CD14-positive monocyte (primary cell): ENCODE results near the gene AGXT. TPM values are rescaled to one million over a fixed set of nuclear protein-coding genes. Genes with fewer than 3 reads are reported as not detected.

Source experiments
- DNase-seq, 3 donors: peaks; one replicate each; pipeline ENCODE4 v3.0.0-alpha.2; 2011 to 2022
- H2AFZ ChIP-seq: 2 replicates; pipeline ENCODE4 v1.6.0; 2012; ENCODE audit warnings: mild to moderate bottlenecking, low read depth, low read length, inconsistent platforms; ENCODE audit not compliant: insufficient read depth, poor library complexity, severe bottlenecking
- H3K27ac ChIP-seq, 2 donors: 1 replicate in 1 of 2; 2 replicates in 1 of 2; pipeline ENCODE4 v1.5.1; 2012 to 2013; ENCODE audit warnings: low read length in 2 of 2, control low read depth in 1 of 2, inconsistent platforms in 1 of 2, low read depth in 1 of 2, mild to moderate bottlenecking in 1 of 2
- H3K27me3 ChIP-seq, 2 donors: one replicate each; pipeline versions ENCODE4 v1.6.0 to v1.6.1; 2011 to 2013; ENCODE audit warnings: low read length in 2 of 2; ENCODE audit not compliant: control insufficient read depth in 2 of 2, insufficient read depth in 2 of 2
- H3K36me3 ChIP-seq, 2 donors: replicated peaks in 1 of 2; 1 replicate in 1 of 2; 2 replicates in 1 of 2; pipeline versions ENCODE4 v1.5.1 to v1.6.1; 2012 to 2013; ENCODE audit warnings: low read length in 2 of 2, control low read depth in 1 of 2, inconsistent platforms in 1 of 2, mild to moderate bottlenecking in 1 of 2; ENCODE audit not compliant: insufficient read depth in 2 of 2, control insufficient read depth in 1 of 2
- H3K4me1 ChIP-seq, 2 donors: 1 replicate in 1 of 2; 2 replicates in 1 of 2; pipeline versions ENCODE4 v1.5.1 to v1.6.1; 2012 to 2013; ENCODE audit warnings: low read length in 2 of 2, control low read depth in 1 of 2, inconsistent platforms in 1 of 2, mild to moderate bottlenecking in 1 of 2, moderate library complexity in 1 of 2; ENCODE audit not compliant: insufficient read depth in 2 of 2, control insufficient read depth in 1 of 2
- H3K4me2 ChIP-seq: replicated peaks from 2 replicates; pipeline ENCODE3; 2012; ENCODE audit warnings: low read length, moderate library complexity, mild to moderate bottlenecking; ENCODE audit not compliant: poor library complexity, severe bottlenecking; ENCODE audit errors: extremely low read depth
- H3K4me3 ChIP-seq, 3 experiments: fragments of 200-600 bp in 1 of 3; sonication (generic) in 1 of 3; replicated peaks in 1 of 3; 1 replicate in 2 of 3; 2 replicates in 1 of 3; pipeline ENCODE4 v1.5.1; 2011 to 2013; ENCODE audit warnings: low read length in 3 of 3, mild to moderate bottlenecking in 3 of 3, control low read depth in 2 of 3, low read depth in 2 of 3, inconsistent platforms in 1 of 3, moderate library complexity in 1 of 3
- H3K79me2 ChIP-seq: 2 replicates; pipeline ENCODE4 v1.6.0; 2012; ENCODE audit warnings: mild to moderate bottlenecking, control low read depth, inconsistent platforms, low read length, moderate library complexity; ENCODE audit not compliant: insufficient read depth
- H3K9ac ChIP-seq: 2 replicates; pipeline ENCODE4 v1.6.0; 2017; ENCODE audit warnings: low read length, mild to moderate bottlenecking; ENCODE audit not compliant: insufficient read depth, poor library complexity, severe bottlenecking
- H3K9me3 ChIP-seq, 2 donors: replicated peaks in 1 of 2; 1 replicate in 1 of 2; 2 replicates in 1 of 2; pipeline versions ENCODE4 v1.5.1 to v1.6.1; 2012 to 2013; ENCODE audit warnings: low read length in 2 of 2, control low read depth in 1 of 2; ENCODE audit not compliant: control insufficient read depth in 1 of 2, insufficient read depth in 1 of 2
- H4K20me1 ChIP-seq: 2 replicates; pipeline ENCODE4 v1.6.0; 2012; ENCODE audit warnings: mild to moderate bottlenecking, low read length, control low read depth, moderate library complexity; ENCODE audit not compliant: insufficient read depth
- H3K27ac Mint-ChIP-seq, 7 donors: one replicate each; pipeline ENCODE4 v1.8.0; 2020; ENCODE audit warnings: mild to moderate bottlenecking in 7 of 7, mixed read lengths in 7 of 7, moderate library complexity in 6 of 7, inconsistent platforms in 2 of 7
- H3K27me3 Mint-ChIP-seq, 3 donors: one replicate each; pipeline ENCODE4 v1.8.0; 2021 to 2022; ENCODE audit warnings: low read depth in 3 of 3, mild to moderate bottlenecking in 3 of 3, mixed read lengths in 3 of 3, moderate library complexity in 3 of 3, inconsistent platforms in 1 of 3
- H3K36me3 Mint-ChIP-seq, 2 donors: one replicate each; pipeline ENCODE4 v1.8.0; 2020; ENCODE audit warnings: mixed read lengths in 2 of 2, inconsistent platforms in 1 of 2, mild to moderate bottlenecking in 1 of 2
- H3K4me1 Mint-ChIP-seq: one replicate; pipeline ENCODE4 v1.8.0; 2020; ENCODE audit warnings: mild to moderate bottlenecking, mixed read lengths
- H3K4me3 Mint-ChIP-seq, 2 donors: one replicate each; pipeline ENCODE4 v1.8.0; 2020; ENCODE audit warnings: mild to moderate bottlenecking in 2 of 2, mixed read lengths in 2 of 2, moderate library complexity in 1 of 2
- H3K9me3 Mint-ChIP-seq, 7 donors: one replicate each; pipeline ENCODE4 v1.8.0; 2020 to 2022; ENCODE audit warnings: mixed read lengths in 7 of 7, mild to moderate bottlenecking in 6 of 7, moderate library complexity in 6 of 7, inconsistent platforms in 2 of 7
- WGBS: methylation state at CpG from one replicate; pipeline ENCODE4 v1.1.5; 2013; ENCODE audit warnings: missing lambda C conversion rate; ENCODE audit not compliant: insufficient coverage; 5-methylcytosine and 5-hydroxymethylcytosine counted together
- intact Hi-C, 2 donors: fragments of 100-400 bp; cut with micrococcal nuclease; formaldehyde crosslinking; loops; one replicate each; pipeline versions ENCODE4 v1.15.0 to v1.15.1; 2023
- polyA plus RNA-seq, 3 donors: library from polyadenylated mRNA; depleted of rRNA in 1 of 3; unstranded in 2 of 3; stranded (reverse) in 1 of 3; fragments of 300-500 nt in 2 of 3; fragments of >200 nt in 1 of 3; fragmentation: Illumina TruSeq in 2 of 3; gene quantifications; 1 replicate in 2 of 3; 2 replicates in 1 of 3; pipeline ENCODE4 v1.2.3, GENCODE V29; 2012 to 2021
- TF ChIP-seq, protein P1 (sequence below): fragments of 200-600 bp; IDR thresholded peaks from one replicate; pipeline ENCODE4 v1.8.0; 2022; ENCODE audit warnings: antibody characterized with exemption, mild to moderate bottlenecking

The AGXT gene
- polyA plus RNA-seq, 3 donors: not detected

GRCh38 chr2:240906141-240906910 lies 37.7 kb downstream of the AGXT start, which contains the start of gene CROCC2:
TSS of gene CROCC2 (plus strand) at chr2:240906336. CDS start at chr2:240906514, 178 bp downstream.
- Histone ChIP-seq H3K36me3 (no peaks in the 10 kb centered on the region), H3K79me2 (no peaks in the 10 kb centered on the region), H3K9me3 (no peaks in the 10 kb centered on the region), H3K27me3 (no peaks in the 10 kb centered on the region), H3K9ac (no peak within 1 kb of the TSS), H3K4me1 (no peaks in the 10 kb centered on the region), H3K4me3 (no peak within 1 kb of the TSS), H3K4me2 (no peak within 1 kb of the TSS), H2AFZ (no peak within 1 kb of the TSS), H3K27ac (no peak within 1 kb of the TSS), H4K20me1 (no peaks in the 10 kb centered on the region)
- 86% methylated on average over 21 of the region's 23 CpGs for WGBS
- Mint-ChIP-seq H3K4me3 (no peak within 1 kb of the TSS), H3K36me3 (no peaks in the 10 kb centered on the region), H3K4me1 (no peaks in the 10 kb centered on the region), H3K27ac (peak within 1 kb of the TSS in 1 of 7 donors; percentile 40), H3K27me3 (peaks cover 3 to 10% (median 10%) of the 10 kb centered on the region in 3 donors), H3K9me3 (peaks cover 0 to 1% (median 0%) of the 10 kb centered on the region in 7 donors)
- DNase-seq: no peak
- TF ChIP-seq, protein P1, sequence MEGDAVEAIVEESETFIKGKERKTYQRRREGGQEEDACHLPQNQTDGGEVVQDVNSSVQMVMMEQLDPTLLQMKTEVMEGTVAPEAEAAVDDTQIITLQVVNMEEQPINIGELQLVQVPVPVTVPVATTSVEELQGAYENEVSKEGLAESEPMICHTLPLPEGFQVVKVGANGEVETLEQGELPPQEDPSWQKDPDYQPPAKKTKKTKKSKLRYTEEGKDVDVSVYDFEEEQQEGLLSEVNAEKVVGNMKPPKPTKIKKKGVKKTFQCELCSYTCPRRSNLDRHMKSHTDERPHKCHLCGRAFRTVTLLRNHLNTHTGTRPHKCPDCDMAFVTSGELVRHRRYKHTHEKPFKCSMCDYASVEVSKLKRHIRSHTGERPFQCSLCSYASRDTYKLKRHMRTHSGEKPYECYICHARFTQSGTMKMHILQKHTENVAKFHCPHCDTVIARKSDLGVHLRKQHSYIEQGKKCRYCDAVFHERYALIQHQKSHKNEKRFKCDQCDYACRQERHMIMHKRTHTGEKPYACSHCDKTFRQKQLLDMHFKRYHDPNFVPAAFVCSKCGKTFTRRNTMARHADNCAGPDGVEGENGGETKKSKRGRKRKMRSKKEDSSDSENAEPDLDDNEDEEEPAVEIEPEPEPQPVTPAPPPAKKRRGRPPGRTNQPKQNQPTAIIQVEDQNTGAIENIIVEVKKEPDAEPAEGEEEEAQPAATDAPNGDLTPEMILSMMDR: no peak
- intact Hi-C loops: no loop called here

GRCh38 chr2:240906911-240907590 lies 38.4 kb downstream of the AGXT start:
- Histone ChIP-seq H3K4me3 (no peak overlapping the region), H4K20me1 (no peaks in the 10 kb centered on the region), H3K4me1 (no peaks in the 10 kb centered on the region), H3K9me3 (no peaks in the 10 kb centered on the region), H3K9ac (no peak overlapping the region), H2AFZ (no peak overlapping the region), H3K36me3 (no peaks in the 10 kb centered on the region), H3K79me2 (no peaks in the 10 kb centered on the region), H3K27me3 (no peaks in the 10 kb centered on the region), H3K27ac (no peak overlapping the region), H3K4me2 (no peak overlapping the region)
- H3K27me3 Mint-ChIP-seq: peaks cover 4 to 13% (median 6%) of the 10 kb centered on the region in 3 donors
- H3K4me1 Mint-ChIP-seq: no peaks in the 10 kb centered on the region
- no peaks in the 10 kb centered on the region for H3K9me3 Mint-ChIP-seq
- 89% methylated on average over 21 of the region's 22 CpGs for WGBS
- H3K4me3 Mint-ChIP-seq: no peak overlapping the region
- H3K36me3 Mint-ChIP-seq: no peaks in the 10 kb centered on the region
- TF ChIP-seq, protein P1: no peak
- H3K27ac Mint-ChIP-seq: peak overlapping the region in 1 of 7 donors; percentile 43
- DNase-seq: no peak
- intact Hi-C loops: no loop called here
